ENCODE measurements around the gene DEPP1.

GRCh38 chr10:44993922-44994751 is 15.5 kb upstream of the DEPP1 start:
- TF ChIP-seq CTCF (tag by site-specific recombination; IDR thresholded peaks at IDR 0.05) = no peak
- TF ChIP-seq HOXA7 (CRISPR knock-in tag; IDR thresholded peaks at IDR 0.05; ENCODE audit: borderline replicate concordance) = no peak
- no peak for TF ChIP-seq ZNF626 (tag by site-specific recombination; IDR thresholded peaks at IDR 0.05)
- TF ChIP-seq, protein P1, sequence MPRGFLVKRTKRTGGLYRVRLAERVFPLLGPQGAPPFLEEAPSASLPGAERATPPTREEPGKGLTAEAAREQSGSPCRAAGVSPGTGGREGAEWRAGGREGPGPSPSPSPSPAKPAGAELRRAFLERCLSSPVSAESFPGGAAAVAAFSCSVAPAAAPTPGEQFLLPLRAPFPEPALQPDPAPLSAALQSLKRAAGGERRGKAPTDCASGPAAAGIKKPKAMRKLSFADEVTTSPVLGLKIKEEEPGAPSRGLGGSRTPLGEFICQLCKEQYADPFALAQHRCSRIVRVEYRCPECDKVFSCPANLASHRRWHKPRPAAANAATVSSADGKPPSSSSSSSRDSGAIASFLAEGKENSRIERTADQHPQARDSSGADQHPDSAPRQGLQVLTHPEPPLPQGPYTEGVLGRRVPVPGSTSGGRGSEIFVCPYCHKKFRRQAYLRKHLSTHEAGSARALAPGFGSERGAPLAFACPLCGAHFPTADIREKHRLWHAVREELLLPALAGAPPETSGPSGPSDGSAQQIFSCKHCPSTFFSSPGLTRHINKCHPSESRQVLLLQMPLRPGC (tag by site-specific recombination; IDR thresholded peaks at IDR 0.05) = no peak
- TF ChIP-seq ZNF785 (tag by site-specific recombination; IDR thresholded peaks at IDR 0.05) = no peak
- no peak for TF ChIP-seq ZNF768 (tag by site-specific recombination; IDR thresholded peaks at IDR 0.05)
- TF ChIP-seq, protein P2, sequence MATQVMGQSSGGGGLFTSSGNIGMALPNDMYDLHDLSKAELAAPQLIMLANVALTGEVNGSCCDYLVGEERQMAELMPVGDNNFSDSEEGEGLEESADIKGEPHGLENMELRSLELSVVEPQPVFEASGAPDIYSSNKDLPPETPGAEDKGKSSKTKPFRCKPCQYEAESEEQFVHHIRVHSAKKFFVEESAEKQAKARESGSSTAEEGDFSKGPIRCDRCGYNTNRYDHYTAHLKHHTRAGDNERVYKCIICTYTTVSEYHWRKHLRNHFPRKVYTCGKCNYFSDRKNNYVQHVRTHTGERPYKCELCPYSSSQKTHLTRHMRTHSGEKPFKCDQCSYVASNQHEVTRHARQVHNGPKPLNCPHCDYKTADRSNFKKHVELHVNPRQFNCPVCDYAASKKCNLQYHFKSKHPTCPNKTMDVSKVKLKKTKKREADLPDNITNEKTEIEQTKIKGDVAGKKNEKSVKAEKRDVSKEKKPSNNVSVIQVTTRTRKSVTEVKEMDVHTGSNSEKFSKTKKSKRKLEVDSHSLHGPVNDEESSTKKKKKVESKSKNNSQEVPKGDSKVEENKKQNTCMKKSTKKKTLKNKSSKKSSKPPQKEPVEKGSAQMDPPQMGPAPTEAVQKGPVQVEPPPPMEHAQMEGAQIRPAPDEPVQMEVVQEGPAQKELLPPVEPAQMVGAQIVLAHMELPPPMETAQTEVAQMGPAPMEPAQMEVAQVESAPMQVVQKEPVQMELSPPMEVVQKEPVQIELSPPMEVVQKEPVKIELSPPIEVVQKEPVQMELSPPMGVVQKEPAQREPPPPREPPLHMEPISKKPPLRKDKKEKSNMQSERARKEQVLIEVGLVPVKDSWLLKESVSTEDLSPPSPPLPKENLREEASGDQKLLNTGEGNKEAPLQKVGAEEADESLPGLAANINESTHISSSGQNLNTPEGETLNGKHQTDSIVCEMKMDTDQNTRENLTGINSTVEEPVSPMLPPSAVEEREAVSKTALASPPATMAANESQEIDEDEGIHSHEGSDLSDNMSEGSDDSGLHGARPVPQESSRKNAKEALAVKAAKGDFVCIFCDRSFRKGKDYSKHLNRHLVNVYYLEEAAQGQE (tag by site-specific recombination; IDR thresholded peaks at IDR 0.05) = no peak
- no peak for TF ChIP-seq RBAK (tag by site-specific recombination; IDR thresholded peaks at IDR 0.05)
- no peak for TF ChIP-seq ZNF140 (tag by site-specific recombination; IDR thresholded peaks at IDR 0.05)
- no peak for TF ChIP-seq ZNF157 (tag by site-specific recombination; IDR thresholded peaks at IDR 0.05)
- no peak for TF ChIP-seq ZNF350 (tag by site-specific recombination; IDR thresholded peaks at IDR 0.05)
- no peak for TF ChIP-seq ZNF501 (tag by site-specific recombination; IDR thresholded peaks at IDR 0.05)
- no peak for TF ChIP-seq ZNF792 (tag by site-specific recombination; IDR thresholded peaks at IDR 0.05)
